Activated naive CD8-positive, alpha-beta T cell treated with anti-CD3 and anti-CD28 coated beads, Interleukin-2, amount 10 ng/mL, durations not matched to agents 7 days and 5 days (primary cell): ENCODE results near the gene ERC1. TPM values are rescaled to one million over a fixed set of nuclear protein-coding genes. Genes with fewer than 3 reads are reported as not detected.
A peak's percentile ranks its signal among the peaks of the same experiment; 100 is the strongest.

Source experiments
- ATAC-seq: fragments of 150-1000 bp; cut with Tn5 transposase; one replicate; pipeline ENCODE4 v1.10.0; 2021; ENCODE audit warnings: low read depth, moderate library complexity
- POLR2A ChIA-PET: fragments of 350-600 bp; sonication (Branson Sonifier 250); formaldehyde crosslinking; loops from one replicate; lab custom pipeline; 2021; ENCODE audit warnings: antibody characterized with exemption; lab: Charles Lee
- DNase-seq: peaks from one replicate; pipeline ENCODE4 v3.0.0; 2021
- H3K27ac Mint-ChIP-seq: one replicate; pipeline ENCODE4 v1.8.0; 2022; ENCODE audit warnings: mild to moderate bottlenecking, mixed read lengths
- H3K27me3 Mint-ChIP-seq: one replicate; pipeline ENCODE4 v1.8.0; 2022; ENCODE audit warnings: mild to moderate bottlenecking, moderate library complexity, mixed read lengths
- H3K36me3 Mint-ChIP-seq: one replicate; pipeline ENCODE4 v1.8.0; 2021; ENCODE audit warnings: mild to moderate bottlenecking, mixed read lengths
- H3K4me1 Mint-ChIP-seq: one replicate; pipeline ENCODE4 v1.8.0; 2021; ENCODE audit warnings: mixed read lengths
- H3K4me3 Mint-ChIP-seq: one replicate; pipeline ENCODE4 v1.8.0; 2022; ENCODE audit warnings: mild to moderate bottlenecking, moderate library complexity, mixed read lengths
- H3K9me3 Mint-ChIP-seq: one replicate; pipeline ENCODE4 v1.8.0; 2021; ENCODE audit warnings: mixed read lengths
- total RNA-seq, 2 experiments: library from RNA; stranded (reverse); gene quantifications; one replicate each; pipeline ENCODE4 v1.2.3, GENCODE V29; 2021

The ERC1 gene
- total RNA-seq, 2 experiments from 2014 or later = 24.0 to 30.3 TPM

DNA sequence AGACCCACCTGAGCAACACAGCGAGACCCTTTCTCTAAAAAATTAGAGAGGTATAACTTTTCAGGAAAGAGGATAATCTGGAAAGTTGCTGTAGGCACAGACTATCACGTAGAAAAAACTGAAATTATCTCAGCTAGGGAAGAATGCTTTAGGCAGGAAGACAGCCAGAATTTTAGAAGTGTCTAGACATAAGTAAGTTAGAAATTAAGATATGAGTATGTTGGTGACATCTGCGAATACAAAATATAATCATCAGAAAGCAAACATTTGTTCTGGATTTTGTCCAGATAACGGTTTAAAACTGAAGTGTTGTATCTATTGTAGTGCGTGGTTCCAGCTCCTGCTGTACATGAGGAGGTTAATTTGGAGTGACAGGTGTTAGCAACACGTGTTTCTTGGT, 480.2 kb downstream of the ERC1 start:
- DNase-seq (no peak), ATAC-seq (no peak)
- no peak overlapping the region for H3K27ac Mint-ChIP-seq
- H3K9me3 Mint-ChIP-seq = no peaks in the 10 kb centered on the region
- H3K4me1 Mint-ChIP-seq = no peaks in the 10 kb centered on the region
- POLR2A ChIA-PET = no interaction called here
- peaks cover 1% of the 10 kb centered on the region for H3K27me3 Mint-ChIP-seq
- no peaks in the 10 kb centered on the region for H3K36me3 Mint-ChIP-seq
- H3K4me3 Mint-ChIP-seq = no peak overlapping the region

DNA sequence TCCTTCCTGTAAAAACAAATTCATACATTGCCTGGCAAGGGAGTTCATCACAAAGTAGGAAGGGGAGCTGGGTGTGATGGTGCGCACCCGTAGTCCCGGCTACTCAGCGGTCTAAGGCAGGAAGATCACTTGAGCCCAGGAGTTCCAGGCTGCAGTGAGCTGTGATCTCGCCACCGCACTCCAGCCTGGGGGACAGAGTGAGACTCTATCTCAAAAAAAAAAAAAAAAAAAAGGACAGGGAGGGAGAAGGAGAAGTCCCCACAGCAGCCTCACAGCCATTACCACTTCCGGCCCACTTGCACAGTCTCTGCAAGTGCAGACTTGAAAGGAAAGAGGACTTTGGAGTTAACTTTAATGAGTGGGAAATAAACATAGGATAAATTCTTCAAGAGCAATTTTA, 482.4 kb downstream of the ERC1 start:
- Mint-ChIP-seq H3K27ac (peak overlapping the region; percentile 53), H3K4me3 (no peak overlapping the region), H3K27me3 (peaks cover 2% of the 10 kb centered on the region), H3K4me1 (no peaks in the 10 kb centered on the region), H3K36me3 (no peaks in the 10 kb centered on the region), H3K9me3 (no peaks in the 10 kb centered on the region)
- ATAC-seq (peak; percentile 85), DNase-seq (peak; percentile 51)
- POLR2A ChIA-PET = interaction anchor here (0.6 to 1.4 kb wide), 2 partner anchors 35 to 482 kb away, joined by 3 to 4 read pairs; no protein-coding TSS in a partner anchor

DNA sequence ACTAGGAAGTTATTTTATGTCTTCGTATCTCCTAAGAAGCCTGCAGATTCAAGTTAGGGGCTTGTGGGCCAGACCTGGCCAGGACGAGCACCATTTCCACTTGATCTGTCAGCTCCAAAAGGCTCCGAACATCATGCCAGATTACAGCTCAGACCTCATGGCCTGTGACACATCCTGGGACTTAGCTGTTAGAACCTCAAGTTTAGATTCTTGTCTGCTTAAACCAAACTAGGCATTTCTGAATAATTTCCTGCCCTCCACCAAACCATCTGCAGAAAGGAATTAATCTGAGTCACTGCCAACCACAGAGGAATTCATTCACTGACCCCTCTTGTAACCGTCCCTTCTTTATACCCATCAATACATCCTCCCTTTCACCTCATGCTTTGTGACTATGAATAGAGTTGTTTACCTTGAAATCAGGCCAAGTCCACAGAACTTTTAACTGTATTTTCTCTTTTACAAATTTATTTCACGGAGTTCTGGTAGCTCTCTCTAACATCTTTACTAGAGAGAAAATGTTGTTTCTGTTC, 483.1 kb downstream of the ERC1 start:
- DNase-seq (no peak), ATAC-seq (peak; percentile 35)
- H3K9me3 Mint-ChIP-seq = no peaks in the 10 kb centered on the region
- POLR2A ChIA-PET = no interaction called here
- no peaks in the 10 kb centered on the region for H3K4me1 Mint-ChIP-seq
- no peak overlapping the region for H3K27ac Mint-ChIP-seq
- no peaks in the 10 kb centered on the region for H3K36me3 Mint-ChIP-seq
- no peak overlapping the region for H3K4me3 Mint-ChIP-seq
- peaks cover 2% of the 10 kb centered on the region for H3K27me3 Mint-ChIP-seq

DNA sequence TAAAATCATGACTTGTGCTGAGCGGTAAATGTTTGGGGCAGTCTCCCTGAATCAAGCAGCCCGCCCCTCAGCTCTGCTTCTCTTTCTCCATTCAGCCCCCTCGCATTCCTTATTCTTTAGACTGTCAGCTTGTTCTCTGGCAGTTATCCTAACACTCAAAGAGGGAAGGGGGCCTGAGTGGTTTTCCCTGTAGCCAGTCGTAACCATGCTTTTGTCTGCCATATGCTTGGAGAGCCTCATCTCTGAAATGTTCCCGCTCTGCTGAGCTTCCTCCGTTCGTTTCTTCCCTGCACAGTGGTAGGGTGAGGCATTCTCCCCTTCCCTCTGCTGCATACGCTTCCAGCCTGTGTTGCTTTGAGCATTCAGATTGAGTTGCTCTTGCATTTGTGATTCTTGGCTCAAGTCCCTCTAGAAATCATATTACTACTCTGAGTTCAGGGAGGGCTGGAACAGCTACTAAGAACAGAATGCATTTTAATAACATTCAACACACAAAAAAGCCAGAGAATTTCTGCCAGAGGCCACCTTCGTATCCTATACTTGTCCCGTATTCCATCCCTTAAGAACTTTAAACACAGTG, 483.6 kb downstream of the ERC1 start:
- no peak for ATAC-seq

DNA sequence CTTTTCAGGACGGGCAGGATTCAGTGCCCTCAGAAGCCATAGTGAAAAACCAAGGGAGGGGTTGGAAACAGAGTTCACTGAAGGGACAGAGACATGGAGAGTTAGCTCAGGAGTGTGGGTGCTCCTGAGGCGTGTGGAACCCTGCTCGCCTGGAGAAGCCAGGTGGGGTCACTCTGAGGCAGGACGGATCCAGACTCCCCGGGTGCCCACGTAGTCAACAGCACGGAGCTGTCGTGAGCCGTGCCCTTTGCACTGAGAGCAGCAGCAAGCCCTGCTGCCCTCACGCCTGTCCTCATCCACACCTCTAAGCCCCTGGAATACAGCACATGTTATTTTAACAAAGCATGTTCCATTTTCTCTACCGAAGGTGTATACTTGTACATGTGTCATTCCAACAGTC, 488.6 kb downstream of the ERC1 start:
- Mint-ChIP-seq H3K27me3 (peaks cover 2% of the 10 kb centered on the region), H3K9me3 (no peaks in the 10 kb centered on the region), H3K27ac (no peak overlapping the region), H3K36me3 (no peaks in the 10 kb centered on the region), H3K4me3 (no peak overlapping the region), H3K4me1 (no peaks in the 10 kb centered on the region)
- ATAC-seq (no peak), DNase-seq (no peak)
- POLR2A ChIA-PET = no interaction called here

More for the DNA sequence above, 483.6 kb downstream of the ERC1 start:
- Mint-ChIP-seq H3K27me3 (peaks cover 2% of the 10 kb centered on the region), H3K27ac (no peak overlapping the region), H3K9me3 (no peaks in the 10 kb centered on the region), H3K4me3 (no peak overlapping the region), H3K36me3 (no peaks in the 10 kb centered on the region), H3K4me1 (no peaks in the 10 kb centered on the region)
- no peak for DNase-seq
- POLR2A ChIA-PET = no interaction called here

DNA sequence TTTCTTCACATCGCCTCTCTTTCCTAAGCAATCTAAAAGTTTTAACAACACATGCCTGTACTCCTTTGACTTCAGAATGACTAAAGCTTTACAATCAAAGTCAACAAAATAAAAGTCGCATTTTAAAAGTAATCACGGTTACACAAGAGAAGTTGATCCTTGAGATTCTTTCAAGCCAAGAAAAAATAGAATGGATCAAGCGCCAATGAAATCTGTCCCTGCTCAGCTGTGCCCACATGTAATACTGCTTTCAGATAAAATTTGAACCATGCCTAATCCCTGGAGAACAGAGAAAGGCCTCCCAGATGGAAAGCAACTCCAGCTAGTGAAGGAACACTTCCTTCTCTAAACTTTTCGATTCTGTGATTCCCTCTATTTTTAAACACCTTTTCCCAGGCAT, 490.3 kb downstream of the ERC1 start:
- Mint-ChIP-seq H3K36me3 (no peaks in the 10 kb centered on the region), H3K27me3 (peaks cover under 1% of the 10 kb centered on the region), H3K27ac (no peak overlapping the region), H3K4me1 (no peaks in the 10 kb centered on the region), H3K4me3 (no peak overlapping the region), H3K9me3 (no peaks in the 10 kb centered on the region)
- POLR2A ChIA-PET = no interaction called here
- ATAC-seq = no peak
- DNase-seq = no peak

DNA sequence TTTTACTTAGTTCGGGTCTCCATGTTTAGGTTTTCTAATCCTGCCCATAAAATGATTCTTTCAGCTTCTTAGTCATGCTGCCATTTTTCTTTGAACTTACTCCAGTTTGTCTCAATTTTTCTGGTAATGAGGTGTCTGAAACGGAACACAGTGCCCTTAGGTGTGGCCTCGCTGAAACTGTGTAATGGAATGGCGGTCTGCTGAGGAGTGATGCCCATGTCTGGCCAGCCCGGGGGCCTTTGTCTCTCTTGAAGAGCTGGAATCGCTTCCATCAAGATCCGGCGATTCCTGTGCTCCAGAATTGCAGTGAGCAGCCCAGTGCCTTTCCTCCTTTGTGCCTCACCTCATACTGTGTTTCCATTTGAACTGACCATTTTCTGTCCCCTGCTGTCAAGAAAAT, 490.9 kb downstream of the ERC1 start:
- Mint-ChIP-seq H3K27ac (no peak overlapping the region), H3K9me3 (no peaks in the 10 kb centered on the region)
- POLR2A ChIA-PET = no interaction called here

DNA sequence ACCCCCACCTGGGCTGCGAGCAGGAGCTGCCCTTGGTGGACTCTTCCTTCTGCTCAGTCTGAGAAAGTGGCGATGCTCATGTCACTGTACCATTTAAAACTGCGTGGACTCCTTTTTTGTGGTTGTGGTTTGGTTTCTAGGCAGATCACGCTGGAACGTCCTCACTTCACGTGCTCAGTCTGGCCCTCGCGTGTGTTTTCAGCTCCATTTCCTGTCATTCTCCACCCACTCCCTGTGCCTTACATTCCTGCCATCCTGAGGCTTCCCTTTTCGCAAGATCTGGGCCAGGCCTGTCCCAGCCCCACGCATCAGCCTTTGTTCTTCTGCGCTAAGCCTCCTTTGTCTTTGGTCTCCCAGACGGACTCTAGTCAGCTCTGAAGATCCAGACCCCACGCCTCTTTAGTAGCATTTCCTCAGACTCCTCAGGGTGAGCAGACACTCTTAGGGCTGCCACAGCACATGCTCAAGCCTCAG, 497.9 kb downstream of the ERC1 start:
- Mint-ChIP-seq H3K9me3 (no peaks in the 10 kb centered on the region), H3K36me3 (peaks cover 7% of the 10 kb centered on the region), H3K27ac (peak overlapping the region; percentile 15), H3K4me1 (peaks cover 11% of the 10 kb centered on the region), H3K4me3 (peak overlapping the region; percentile 36), H3K27me3 (peaks cover 2% of the 10 kb centered on the region)
- no peak for DNase-seq
- peak; percentile 45 for ATAC-seq
- POLR2A ChIA-PET = no interaction called here

More for the DNA sequence above, 490.9 kb downstream of the ERC1 start:
- H3K4me1 Mint-ChIP-seq = no peaks in the 10 kb centered on the region
- H3K27me3 Mint-ChIP-seq = no peaks in the 10 kb centered on the region
- no peaks in the 10 kb centered on the region for H3K36me3 Mint-ChIP-seq
- no peak for ATAC-seq
- no peak overlapping the region for H3K4me3 Mint-ChIP-seq
- DNase-seq = no peak

DNA sequence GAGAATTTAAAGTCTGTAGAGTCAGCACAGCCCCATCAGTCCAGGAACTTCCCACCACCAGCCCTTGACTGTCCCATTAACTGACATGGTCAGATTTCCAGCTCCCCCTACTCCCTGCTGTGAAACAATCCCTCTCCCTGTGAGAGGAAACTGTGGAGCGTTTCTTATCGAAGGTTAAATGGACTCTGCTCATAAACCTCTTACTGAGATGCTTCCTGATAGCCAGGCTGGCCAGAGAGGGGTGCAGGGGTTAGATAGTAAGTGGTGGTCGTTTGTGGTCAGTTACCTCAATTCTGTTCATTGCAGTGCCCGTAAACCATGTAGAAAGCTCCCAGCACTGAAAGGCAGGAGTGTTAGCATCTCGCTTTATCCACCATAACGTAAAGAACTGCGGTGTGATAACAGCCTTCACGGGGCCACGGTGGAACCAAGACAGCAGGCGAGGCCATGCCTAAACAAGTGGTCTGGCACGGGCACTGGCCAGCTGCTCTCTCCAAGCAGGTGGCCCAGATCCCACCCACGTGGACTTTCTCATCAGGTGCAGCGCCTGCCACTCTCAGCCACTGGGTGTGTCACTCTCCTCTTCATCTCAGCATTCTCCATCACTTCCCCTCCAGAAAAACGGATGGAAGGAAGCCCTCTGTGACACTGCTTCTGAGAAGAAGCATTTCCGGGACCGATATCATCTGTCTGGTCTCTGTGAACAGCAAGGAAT, 501.1 kb downstream of the ERC1 start:
- ATAC-seq = no peak
- Mint-ChIP-seq H3K36me3 (peaks cover 7% of the 10 kb centered on the region), H3K27ac (no peak overlapping the region), H3K4me3 (no peak overlapping the region), H3K4me1 (peaks cover 11% of the 10 kb centered on the region), H3K27me3 (peaks cover 2% of the 10 kb centered on the region), H3K9me3 (no peaks in the 10 kb centered on the region)
- no peak for DNase-seq
- POLR2A ChIA-PET = no interaction called here

DNA sequence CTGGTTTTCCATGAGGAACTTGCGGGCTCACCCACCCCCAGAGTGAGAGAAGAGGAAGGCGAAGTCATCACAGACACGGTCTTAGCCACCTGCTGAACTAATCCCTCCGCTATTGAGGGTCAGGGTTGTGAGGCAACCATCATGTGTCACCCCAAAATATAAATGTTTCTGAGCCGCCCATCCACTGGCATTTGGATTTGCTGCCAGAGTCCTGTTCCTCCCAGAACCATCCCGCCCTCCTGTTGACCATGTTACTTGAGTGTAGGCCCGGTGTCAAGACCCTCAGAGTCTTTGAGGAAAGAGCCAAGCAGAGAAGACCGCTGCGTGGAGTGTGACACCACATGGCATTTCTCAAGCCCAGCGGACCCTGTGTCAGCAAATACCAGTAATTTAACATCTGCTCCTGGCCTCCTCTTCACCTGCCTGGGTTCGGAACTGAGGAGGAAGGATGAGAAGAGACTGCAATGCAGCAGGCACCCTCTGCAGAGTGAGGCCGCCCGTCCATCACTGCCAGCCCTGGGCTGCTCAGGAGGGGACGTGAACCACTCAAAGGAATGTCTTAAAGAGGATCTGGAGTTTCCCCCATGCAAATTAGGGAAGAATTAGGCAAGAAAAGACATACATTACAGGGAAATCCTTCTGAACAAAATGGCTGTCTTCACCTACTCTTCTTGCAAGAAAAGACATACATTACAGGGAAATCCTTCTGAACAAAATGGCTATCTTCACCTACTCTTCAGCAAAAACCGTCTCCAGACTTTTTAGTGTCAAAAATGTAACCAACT, 502.9 kb downstream of the ERC1 start:
- Mint-ChIP-seq H3K4me3 (no peak overlapping the region), H3K27me3 (no peaks in the 10 kb centered on the region), H3K9me3 (no peaks in the 10 kb centered on the region), H3K36me3 (peaks cover 3% of the 10 kb centered on the region), H3K27ac (no peak overlapping the region), H3K4me1 (peaks cover 2% of the 10 kb centered on the region)
- ATAC-seq (no peak), DNase-seq (no peak)
- POLR2A ChIA-PET = no interaction called here

DNA sequence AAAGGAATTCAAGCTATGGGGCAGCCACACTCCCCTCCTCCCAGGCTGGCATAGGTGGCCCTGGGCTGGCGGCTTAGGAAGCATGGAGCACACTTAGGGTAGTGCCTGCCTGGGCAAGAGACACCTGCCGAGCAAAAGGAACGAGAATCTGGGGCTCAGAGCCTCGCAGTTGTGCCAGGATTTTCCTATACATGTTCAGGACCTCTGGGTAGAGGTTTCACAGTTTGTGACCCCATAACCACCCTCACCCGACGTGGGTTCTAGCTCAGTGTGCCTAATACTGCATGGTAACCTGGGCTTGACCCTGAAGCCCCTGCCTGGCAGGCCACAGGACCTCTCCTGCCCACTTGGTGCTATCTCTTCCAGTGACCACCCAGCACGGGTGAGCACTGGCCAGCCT, 503.8 kb downstream of the ERC1 start:
- Mint-ChIP-seq H3K4me1 (no peaks in the 10 kb centered on the region), H3K27ac (no peak overlapping the region), H3K9me3 (no peaks in the 10 kb centered on the region), H3K4me3 (no peak overlapping the region), H3K27me3 (no peaks in the 10 kb centered on the region), H3K36me3 (peaks cover 3% of the 10 kb centered on the region)
- POLR2A ChIA-PET = no interaction called here
- no peak for ATAC-seq
- no peak for DNase-seq

DNA sequence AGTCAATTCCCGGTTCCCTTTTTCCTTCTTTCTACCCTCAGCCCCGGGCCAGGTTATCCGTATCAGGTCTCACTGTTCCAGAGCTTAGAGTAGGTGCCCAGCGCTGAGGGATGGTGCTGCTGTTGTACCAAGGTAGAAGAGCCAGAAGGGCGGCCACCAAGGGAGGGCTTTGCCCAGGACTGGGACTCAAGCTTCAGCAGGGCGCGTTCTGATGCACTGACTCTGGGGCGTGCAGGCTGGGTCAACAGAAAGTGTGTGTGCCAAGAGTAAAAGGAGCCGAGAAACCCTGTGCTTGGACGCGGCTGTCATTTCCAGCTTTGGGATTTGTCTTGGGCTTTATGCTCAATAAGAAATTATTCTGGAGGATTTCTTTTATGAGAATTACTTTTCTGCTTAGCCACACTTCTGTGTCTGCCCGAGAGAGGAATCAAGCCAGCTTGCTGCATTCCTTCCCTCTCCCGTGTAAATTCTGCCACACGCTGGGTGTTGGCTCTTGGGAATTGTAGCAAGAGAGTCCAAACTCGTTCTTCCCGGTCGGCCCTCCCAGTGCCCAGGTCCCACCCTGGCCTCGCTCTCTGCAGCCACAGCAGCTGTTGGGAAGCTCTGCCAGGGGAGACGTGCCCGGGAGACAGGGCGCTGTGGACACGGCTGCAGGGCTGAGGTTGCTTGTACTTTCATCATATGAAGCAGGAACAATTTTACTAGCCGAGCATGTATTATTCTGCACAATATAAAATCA, 505.3 kb downstream of the ERC1 start:
- no peak overlapping the region for H3K4me3 Mint-ChIP-seq
- no peaks in the 10 kb centered on the region for H3K27me3 Mint-ChIP-seq
- ATAC-seq (no peak), DNase-seq (no peak)
- H3K27ac Mint-ChIP-seq = no peak overlapping the region
- H3K36me3 Mint-ChIP-seq = no peaks in the 10 kb centered on the region
- POLR2A ChIA-PET = no interaction called here
- no peaks in the 10 kb centered on the region for H3K4me1 Mint-ChIP-seq
- H3K9me3 Mint-ChIP-seq = no peaks in the 10 kb centered on the region

DNA sequence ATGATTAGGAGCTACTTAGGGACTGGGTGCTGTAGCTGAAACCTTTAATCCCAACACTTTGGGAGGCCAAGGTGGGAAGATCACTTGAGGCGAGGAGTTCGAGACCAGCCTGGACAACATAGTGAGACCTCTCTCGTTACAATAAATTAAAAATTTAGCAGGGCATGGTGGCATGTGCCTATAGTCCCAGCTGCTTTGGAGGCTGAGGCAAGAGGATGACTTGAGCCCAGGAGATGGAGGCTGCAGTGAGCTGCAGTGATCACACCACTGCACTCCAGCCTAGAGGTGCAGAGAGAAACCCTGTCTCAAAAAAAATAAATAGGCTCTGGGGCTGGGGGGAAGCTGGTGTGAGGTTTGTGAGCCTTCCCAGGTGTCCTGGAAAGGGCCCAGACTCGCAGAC, 506.1 kb downstream of the ERC1 start:
- Mint-ChIP-seq H3K9me3 (no peaks in the 10 kb centered on the region), H3K4me3 (no peak overlapping the region), H3K36me3 (no peaks in the 10 kb centered on the region), H3K4me1 (no peaks in the 10 kb centered on the region), H3K27me3 (no peaks in the 10 kb centered on the region), H3K27ac (no peak overlapping the region)
- no peak for DNase-seq
- POLR2A ChIA-PET = no interaction called here
- no peak for ATAC-seq
